ENCODE data around the gene CCDC60.

DNA sequence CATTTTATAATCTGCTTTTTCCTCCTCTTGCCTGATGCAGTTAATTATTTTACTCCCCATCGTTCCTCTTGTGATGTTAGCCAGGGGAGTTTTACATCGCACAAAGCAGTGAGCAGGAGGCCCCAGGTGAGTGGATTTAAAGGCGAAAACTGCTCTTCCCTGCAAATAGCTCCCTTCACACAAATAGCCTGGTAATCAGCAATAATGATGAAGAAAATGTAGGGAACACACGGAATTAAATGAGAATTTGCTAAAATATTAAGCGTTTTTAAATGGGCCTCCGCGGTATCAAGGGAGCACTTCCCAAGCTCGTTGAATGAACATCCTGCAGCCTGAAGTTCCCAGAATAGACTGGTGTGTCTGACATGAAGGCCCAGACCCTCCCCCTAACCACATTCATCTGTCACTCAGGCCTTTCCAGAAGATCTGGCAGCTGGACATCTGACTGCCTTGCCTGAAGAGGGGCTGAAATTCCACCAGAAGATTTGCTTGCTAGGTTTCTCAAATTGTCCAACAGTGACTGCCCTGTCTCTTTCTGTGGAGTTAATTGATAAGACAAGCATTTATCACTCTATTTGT, 127.2 kb downstream of the CCDC60 start:
- TF ChIP-seq POLR2A (IDR thresholded peaks at IDR 0.05; ENCODE audit: low read depth, low read length) (no peak), TAF1 (IDR thresholded peaks at IDR 0.05; ENCODE audit: low read depth, low read length) (no peak), POLR2AphosphoS5 (IDR thresholded peaks at IDR 0.05; ENCODE audit: low read depth, low read length) (no peak), POU2F2 (IDR thresholded peaks at IDR 0.05; ENCODE audit: low read depth, low read length) (no peak)

Measured in GM12891 (cell line).